Hepatic stellate cell (primary cell): Measurements from ENCODE around the gene BRS3.
"Not testable (repeated sequence)": the region's sequence is repeated elsewhere in the genome, so short reads cannot be mapped to it uniquely, and the experiment has no call there.

Experiments used
- DNase-seq: peaks from one replicate; pipeline ENCODE4 v3.0.0; 2011; ENCODE audit warnings: low spot score

Gene BRS3

GRCh38 chrX:136487647-136488046 is at the start of gene BRS3:
Gene BRS3, plus strand, starts transcription at chrX:136487947. Its CDS starts 168 bp downstream, at chrX:136488115.
- no peak for DNase-seq

- no peak for DNase-seq
These were observed 49.6 kb upstream of the BRS3 start for GRCh38 chrX:136438192-136438591.

GRCh38 chrX:136445674-136446073 is 42.1 kb upstream of the BRS3 start:
- not testable (repeated sequence) for DNase-seq

GRCh38 chrX:136446208-136446607 is 41.5 kb upstream of the BRS3 start:
- DNase-seq = no peak

GRCh38 chrX:136447308-136447707 is 40.4 kb upstream of the BRS3 start:
- DNase-seq = no peak

GRCh38 chrX:136447968-136448367 is 39.8 kb upstream of the BRS3 start:
- no peak for DNase-seq

GRCh38 chrX:136450050-136450830 is 37.5 kb upstream of the BRS3 start:
- no peak for DNase-seq

GRCh38 chrX:136452614-136453013 is 35.1 kb upstream of the BRS3 start:
- DNase-seq = no peak

GRCh38 chrX:136453114-136453513 is 34.6 kb upstream of the BRS3 start:
- no peak for DNase-seq

GRCh38 chrX:136453771-136454170 is 34.0 kb upstream of the BRS3 start:
- DNase-seq = no peak

- DNase-seq = no peak
These were observed 31.6 kb upstream of the BRS3 start for GRCh38 chrX:136456133-136456532.

GRCh38 chrX:136457303-136457917 is 30.3 kb upstream of the BRS3 start:
- DNase-seq = no peak

GRCh38 chrX:136464589-136464988 is 23.2 kb upstream of the BRS3 start:
- no peak for DNase-seq

- no peak for DNase-seq
These were observed 20.4 kb upstream of the BRS3 start for GRCh38 chrX:136467303-136467702.

GRCh38 chrX:136468391-136469103 is 19.2 kb upstream of the BRS3 start:
- DNase-seq = no peak

GRCh38 chrX:136473663-136474062 is 14.1 kb upstream of the BRS3 start:
- no peak for DNase-seq

- no peak for DNase-seq
These were observed 12.5 kb upstream of the BRS3 start for GRCh38 chrX:136475236-136475635.

- no peak for DNase-seq
These were observed 11.2 kb upstream of the BRS3 start for GRCh38 chrX:136476501-136476900.

- no peak for DNase-seq
These were observed 10.7 kb upstream of the BRS3 start for GRCh38 chrX:136477026-136477425.

GRCh38 chrX:136480383-136480782 is 7.4 kb upstream of the BRS3 start:
- DNase-seq = no peak

GRCh38 chrX:136488706-136489105 is 959 bp downstream of the BRS3 start:
- no peak for DNase-seq

- DNase-seq = no peak
These were observed 4.1 kb downstream of the BRS3 start for GRCh38 chrX:136491832-136492231.

GRCh38 chrX:136493011-136493410 is 5.3 kb downstream of the BRS3 start:
- no peak for DNase-seq
